ENCODE data around the gene CCL27. TPM values are rescaled to one million over a fixed set of nuclear protein-coding genes. Genes with fewer than 3 reads are reported as not detected.

The CCL27 gene
- total and polyA plus RNA-seq, 2 of the 8 experiments (the other 6 are each of a cell fraction or from before 2014, with no cell fraction given) = 0.42 TPM; not detected in 1

- Histone ChIP-seq H4K20me1 (replicated peaks in 1 of 2; ENCODE audit: control insufficient read depth in 1 of 2, insufficient read depth in 2 of 2, low read length in 2 of 2) (peaks cover 0 to 2% of the 10 kb centered on the region in 2 experiments), H2AFZ (ENCODE audit: low read length) (no peak overlapping the region), H3K36me3 (ENCODE audit: control insufficient read depth in 2 of 4, insufficient read depth in 4 of 4, low read length in 3 of 4) (peaks cover 0 to 5% (median 0%) of the 10 kb centered on the region in 4 experiments; a peak in 3 of 8 replicates), H3K23ac (ENCODE audit: insufficient read length) (no peak overlapping the region), H3K4me2 (ENCODE audit: insufficient read depth in 1 of 2, low read depth in 2 of 2, low read length in 2 of 2) (peak overlapping the region; percentile 85 to 98), H3K79me2 (ENCODE audit: control insufficient read depth in 1 of 2, insufficient read depth in 2 of 2, low read length in 2 of 2) (peaks cover 0 to 8% of the 10 kb centered on the region in 2 experiments; a peak in 1 of 4 replicates), H3K4ac (replicated peaks; ENCODE audit: insufficient read length, low read depth, low read length) (no peak overlapping the region), H3K79me1 (ENCODE audit: low read depth, low read length) (no peaks in the 10 kb centered on the region), H2BK15ac (ENCODE audit: low read length) (no peak overlapping the region), H3K56ac (replicated peaks; ENCODE audit: insufficient read length, low read depth, low read length) (no peak overlapping the region), H3K9ac (replicated peaks in 1 of 4; ENCODE audit: extremely low read depth in 1 of 4, low read depth in 3 of 4, low read length in 3 of 4) (no peak overlapping the region; a peak in 1 of 7 replicates), H2BK20ac (ENCODE audit: low read length) (no peak overlapping the region), H3K27ac (ENCODE audit: low read depth, low read length) (no peak overlapping the region), H3K4me3 (ENCODE audit: extremely low read depth in 1 of 4, insufficient read depth in 2 of 4, low read depth in 3 of 4, low read length in 4 of 4) (peak overlapping the region; percentile 59 to 81 (median 78)), H3K14ac (ENCODE audit: insufficient read length) (no peak overlapping the region), H2AK5ac (ENCODE audit: low read depth, low read length) (no peak overlapping the region), H4K5ac (ENCODE audit: insufficient read length, low read depth, low read length) (no peak overlapping the region), H3K4me1 (replicated peaks in 1 of 4; ENCODE audit: control insufficient read depth in 3 of 4, insufficient read depth in 4 of 4, low read length in 3 of 4) (peaks cover 0 to 4% (median 2%) of the 10 kb centered on the region in 4 experiments; a peak in 2 of 7 replicates), H4K91ac (replicated peaks; ENCODE audit: insufficient read length, low read length) (no peak overlapping the region), H2BK12ac (ENCODE audit: low read depth, low read length) (no peak overlapping the region), H4K8ac (ENCODE audit: extremely low read depth, insufficient read depth, low read length) (no peak overlapping the region), H3K23me2 (ENCODE audit: low read depth, low read length) (peaks cover 9% of the 10 kb centered on the region), H3K9me3 (ENCODE audit: insufficient read depth in 2 of 2, low read depth in 1 of 2, low read length in 1 of 2) (peaks cover 3 to 5% of the 10 kb centered on the region in 2 experiments; a peak in 1 of 4 replicates), H2BK5ac (ENCODE audit: low read depth, low read length) (no peak overlapping the region), H2BK120ac (replicated peaks; ENCODE audit: low read depth, low read length) (no peak overlapping the region), H3K27me3 (replicated peaks in 1 of 4; ENCODE audit: control insufficient read depth in 3 of 4, extremely low read depth in 1 of 4, insufficient read depth in 3 of 4, low read length in 3 of 4) (peaks cover 0 to 5% (median 0%) of the 10 kb centered on the region in 4 experiments; a peak in 2 of 7 replicates), H3K18ac (ENCODE audit: extremely low read depth, low read length) (no peak overlapping the region)
- WGBS, 2 experiments (ENCODE audit: extremely low coverage in 1 of 2, insufficient coverage in 1 of 2, insufficient read length in 1 of 2, insufficient replicate concordance in 2 of 2, low coverage in 1 of 2, low lambda C conversion rate in 2 of 2, missing lambda C conversion rate in 1 of 2) = 4% methylated on average over 23 of the region's 26 CpGs; no CpG with 5 or more reads in 1 of the 2 experiments
- CTCF ChIA-PET (ENCODE audit: partially characterized antibody) = interaction anchor here (0.6 to 15.2 kb wide), 14 partner anchors 9 to 722 kb away, joined by 3 to 277 read pairs (median 5); partner anchors contain the start of genes DCTN3, GALT, IL11RA and SIGMAR1
- FAIRE-seq = no peak
- peak; percentile 2 for TF ChIP-seq SAP30 (IDR thresholded peaks at IDR 0.05; ENCODE audit: insufficient read depth, insufficient replicate concordance, low read length)
- TF ChIP-seq POU5F1 (IDR thresholded peaks at IDR 0.05; ENCODE audit: low read depth, low read length) = no peak
- TF ChIP-seq TCF12 (IDR thresholded peaks at IDR 0.05; ENCODE audit: low read depth, low read length) = no peak
- peak; percentile 78; the same call in 1 of the 2 replicates for TF ChIP-seq CHD2 (IDR thresholded peaks at IDR 0.05; ENCODE audit: low read length)
- TF ChIP-seq ASH2L (IDR thresholded peaks at IDR 0.05; ENCODE audit: low read length) = peak; percentile 93
- TF ChIP-seq KDM4A (IDR thresholded peaks at IDR 0.05; ENCODE audit: low read depth, low read length, severe bottlenecking) = peak; percentile 64
- 0 out of 2 replicates have a peak, but pooled peaks have one; percentile 29 for TF ChIP-seq SP1 (IDR thresholded peaks at IDR 0.05; ENCODE audit: low read depth, low read length)
- TF ChIP-seq SRF (IDR thresholded peaks at IDR 0.05; ENCODE audit: low read depth, low read length) = no peak
- TF ChIP-seq SIN3A (conservative IDR thresholded peaks at IDR 0.05 in 1 of 2, IDR thresholded peaks at IDR 0.05 in 1 of 2; ENCODE audit: low read depth in 1 of 2, low read length in 2 of 2) = peak in 1 of 2 experiments; percentile 12; a peak in 1 of 4 replicates
- TF ChIP-seq MAX (IDR thresholded peaks at IDR 0.05) = peak; percentile 16; the same call in 1 of the 2 replicates
- TF ChIP-seq SP4 (IDR thresholded peaks at IDR 0.05; ENCODE audit: low read length) = no peak
- POLR2A ChIA-PET (ENCODE audit: partially characterized antibody) = interaction anchor here (0.8 to 7.7 kb wide), 5 partner anchors 9 to 30 kb away, joined by 4 to 92 read pairs (median 8); partner anchors contain the start of genes GALT, IL11RA and SIGMAR1
- DNase-seq (ENCODE audit: low read depth in 1 of 2, low spot score in 2 of 2) = no peak
These were observed 2.6 kb upstream of the CCL27 start for GRCh38 chr9:34665067-34665380.

Data from H1 (cell line).